ENCODE results near the gene MARK4.
"Not testable (repeated sequence)": the region's sequence is repeated elsewhere in the genome, so short reads cannot be mapped to it uniquely, and the experiment has no call there.

Gene MARK4

GRCh38 chr19:45306518-45307027 is 55.5 kb downstream of the MARK4 start:
- FAIRE-seq = no peak

- no peak for FAIRE-seq
Measured at GRCh38 chr19:45307361-45307760, 56.3 kb downstream of the MARK4 start.

- FAIRE-seq = not testable (repeated sequence)
Measured at GRCh38 chr19:45309322-45309721, 58.3 kb downstream of the MARK4 start.

GRCh38 chr19:45311621-45312020 is 60.5 kb downstream of the MARK4 start:
- no peak for FAIRE-seq

GRCh38 chr19:45312285-45312684 is 61.2 kb downstream of the MARK4 start:
- not testable (repeated sequence) for FAIRE-seq

GRCh38 chr19:45314708-45315245 is 63.7 kb downstream of the MARK4 start:
- FAIRE-seq = no peak

GRCh38 chr19:45315304-45315703 is 64.2 kb downstream of the MARK4 start:
- no peak for FAIRE-seq

- FAIRE-seq = no peak
Measured at GRCh38 chr19:45320997-45321775, 70.1 kb downstream of the MARK4 start.

GRCh38 chr19:45321848-45322247 is 70.8 kb downstream of the MARK4 start:
- no peak for FAIRE-seq

- no peak for FAIRE-seq
Measured at GRCh38 chr19:45322311-45322710, 71.2 kb downstream of the MARK4 start.

- FAIRE-seq = no peak
Measured at GRCh38 chr19:45322744-45323281, 71.7 kb downstream of the MARK4 start, which contains the start of gene CKM. Gene CKM, minus strand, starts transcription at chr19:45322875. Its CDS starts 3,162 bp downstream, at chr19:45319713.

GRCh38 chr19:45323671-45324081 is 72.6 kb downstream of the MARK4 start:
- FAIRE-seq = no peak

- no peak for FAIRE-seq
Measured at GRCh38 chr19:45324349-45324907, 73.4 kb downstream of the MARK4 start.

- FAIRE-seq = no peak
Measured at GRCh38 chr19:45327404-45328143, 76.5 kb downstream of the MARK4 start.

- no peak for FAIRE-seq
Measured at GRCh38 chr19:45331411-45331810, 80.3 kb downstream of the MARK4 start.

GRCh38 chr19:45333609-45334303 is 82.7 kb downstream of the MARK4 start:
- FAIRE-seq = no peak

- FAIRE-seq = not testable (repeated sequence)
Measured at GRCh38 chr19:45334881-45335280, 83.8 kb downstream of the MARK4 start.

GRCh38 chr19:45336696-45337251 is 85.7 kb downstream of the MARK4 start:
- FAIRE-seq = no peak

GRCh38 chr19:45339629-45340028 is 88.6 kb downstream of the MARK4 start:
- FAIRE-seq = no peak

- FAIRE-seq = no peak
Measured at GRCh38 chr19:45340232-45340898, 89.3 kb downstream of the MARK4 start, which contains the start of gene KLC3. Gene KLC3, plus strand, starts transcription at chr19:45340750. Its CDS starts 4,792 bp downstream, at chr19:45345542.

GRCh38 chr19:45340899-45341453 is 89.9 kb downstream of the MARK4 start:
- FAIRE-seq = no peak

Data from colon (tissue), 2 donors.